Loucy (cell line): ENCODE results near the gene SIRT7.

Source experiments
- EZH2phosphoT487 ChIP-seq: fragments of 200-600 bp; IDR thresholded peaks from 2 replicates; pipeline ENCODE4 v1.6.1; 2018; ENCODE audit warnings: antibody characterized with exemption, mild to moderate bottlenecking, moderate library complexity, borderline replicate concordance
- TF ChIP-seq, protein P1 (sequence below): fragments of 200-600 bp; sonication (generic); conservative IDR thresholded peaks from 2 replicates; pipeline ENCODE4 v1.5.1; 2014; ENCODE audit warnings: mild to moderate bottlenecking, antibody characterized with exemption, low read length

DNA sequence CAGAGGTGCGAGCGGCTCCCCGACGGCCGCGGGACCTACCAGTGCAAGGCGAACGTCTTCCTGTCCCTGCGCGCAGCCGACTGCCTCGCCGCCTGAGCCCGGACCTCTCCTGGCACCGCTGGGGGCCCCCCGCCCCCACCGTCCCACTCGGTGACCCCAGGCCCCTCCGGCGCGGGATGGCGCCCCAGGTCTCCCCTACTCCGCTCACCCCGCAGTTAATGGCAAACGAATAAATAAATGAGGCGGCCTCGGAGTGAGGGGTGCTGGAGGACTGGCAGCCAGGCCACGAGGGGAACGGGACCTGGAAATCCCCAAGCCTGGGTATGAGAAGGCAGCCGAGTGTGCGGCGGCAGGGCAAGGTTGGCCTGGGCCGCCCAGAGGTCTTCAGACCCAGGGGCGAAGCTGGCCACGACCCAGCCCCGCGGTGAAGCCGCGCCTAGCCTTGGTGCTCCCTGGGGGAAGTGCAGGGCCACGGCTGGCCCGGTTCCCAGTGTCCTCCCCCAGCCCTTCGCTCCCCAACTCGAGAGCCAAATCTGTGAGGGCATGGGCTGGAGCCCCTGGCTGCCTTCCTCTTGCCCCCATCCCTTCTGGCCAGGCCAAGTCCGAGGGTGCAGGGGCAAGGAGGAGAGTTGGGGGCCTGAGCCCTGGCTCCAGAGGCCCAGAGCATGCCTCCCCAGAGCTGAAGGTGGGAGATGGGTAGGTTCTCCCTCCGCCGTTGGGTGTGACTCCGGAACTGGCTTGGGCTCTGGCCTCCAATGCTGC is 15.1 kb downstream of the SIRT7 start:
- no peak for TF ChIP-seq EZH2phosphoT487
- TF ChIP-seq, protein P1, sequence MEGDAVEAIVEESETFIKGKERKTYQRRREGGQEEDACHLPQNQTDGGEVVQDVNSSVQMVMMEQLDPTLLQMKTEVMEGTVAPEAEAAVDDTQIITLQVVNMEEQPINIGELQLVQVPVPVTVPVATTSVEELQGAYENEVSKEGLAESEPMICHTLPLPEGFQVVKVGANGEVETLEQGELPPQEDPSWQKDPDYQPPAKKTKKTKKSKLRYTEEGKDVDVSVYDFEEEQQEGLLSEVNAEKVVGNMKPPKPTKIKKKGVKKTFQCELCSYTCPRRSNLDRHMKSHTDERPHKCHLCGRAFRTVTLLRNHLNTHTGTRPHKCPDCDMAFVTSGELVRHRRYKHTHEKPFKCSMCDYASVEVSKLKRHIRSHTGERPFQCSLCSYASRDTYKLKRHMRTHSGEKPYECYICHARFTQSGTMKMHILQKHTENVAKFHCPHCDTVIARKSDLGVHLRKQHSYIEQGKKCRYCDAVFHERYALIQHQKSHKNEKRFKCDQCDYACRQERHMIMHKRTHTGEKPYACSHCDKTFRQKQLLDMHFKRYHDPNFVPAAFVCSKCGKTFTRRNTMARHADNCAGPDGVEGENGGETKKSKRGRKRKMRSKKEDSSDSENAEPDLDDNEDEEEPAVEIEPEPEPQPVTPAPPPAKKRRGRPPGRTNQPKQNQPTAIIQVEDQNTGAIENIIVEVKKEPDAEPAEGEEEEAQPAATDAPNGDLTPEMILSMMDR = no peak
